HEK293T (cell line): ENCODE measurements around the gene ZSWIM5.
"Not testable (repeated sequence)": the region's sequence is repeated elsewhere in the genome, so short reads cannot be mapped to it uniquely, and the experiment has no call there.

Experiments used
- BHLHE40 ChIP-seq: fragments of 450-650 bp; IDR thresholded peaks from 2 replicates; pipeline ENCODE4 v1.6.1; 2016; ENCODE audit warnings: mild to moderate bottlenecking, moderate library complexity, borderline replicate concordance
- FOXA1 ChIP-seq: fragments of 450-650 bp; IDR thresholded peaks from 2 replicates; pipeline ENCODE4 v1.6.1; 2016; ENCODE audit warnings: mild to moderate bottlenecking
- SP1 ChIP-seq: fragments of 450-650 bp; IDR thresholded peaks from 2 replicates; pipeline ENCODE4 v1.6.1; 2017
- SUZ12 ChIP-seq: fragments of 450-650 bp; IDR thresholded peaks from 2 replicates; pipeline ENCODE4 v1.6.1; 2016; ENCODE audit warnings: mild to moderate bottlenecking
- TARDBP ChIP-seq: fragments of 450-650 bp; IDR thresholded peaks from 2 replicates; pipeline ENCODE4 v1.6.1; 2016

DNA sequence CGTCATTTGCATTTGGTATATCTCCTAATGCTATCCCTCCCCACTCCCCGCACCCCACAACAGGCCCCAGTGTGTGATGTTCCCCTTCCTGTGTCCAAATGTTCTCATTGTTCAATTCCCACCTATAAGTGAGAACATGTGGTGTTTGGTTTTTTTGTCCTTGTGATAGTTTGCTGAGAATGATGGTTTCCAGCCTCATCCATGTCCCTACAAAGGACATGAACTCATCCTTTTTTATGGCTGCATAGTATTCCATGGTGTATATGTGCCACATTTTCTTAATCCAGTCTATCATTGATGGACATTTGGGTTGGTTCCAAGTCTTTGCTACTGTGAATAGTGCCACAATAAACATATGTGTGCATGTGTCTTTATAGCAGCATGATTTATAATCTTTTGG, 73.7 kb downstream of the ZSWIM5 start:
- not testable (repeated sequence) for TF ChIP-seq BHLHE40, SP1, FOXA1, SUZ12, TARDBP
